Measurements from ENCODE around the gene GPR65. TPM values are rescaled to one million over a fixed set of nuclear protein-coding genes. Genes with fewer than 3 reads are reported as not detected.

GPR65 gene
- total RNA-seq, 1 donor from 2014 or later: 0.54 TPM

- no peak for FAIRE-seq
- TF ChIP-seq EZH2 (IDR thresholded peaks at IDR 0.05; ENCODE audit: insufficient read depth, low read length): no peak
- no peak for TF ChIP-seq CTCF (IDR thresholded peaks at IDR 0.05; ENCODE audit: insufficient read depth, low read depth, low read length)
- Mint-ChIP-seq H3K27me3 (ENCODE audit: low read depth, unreplicated experiment) (no peaks in the 10 kb centered on the region), H3K4me3 (ENCODE audit: unreplicated experiment) (no peak overlapping the region), H3K36me3 (ENCODE audit: low read depth, unreplicated experiment) (peaks cover 2% of the 10 kb centered on the region), H3K9me3 (ENCODE audit: unreplicated experiment) (no peaks in the 10 kb centered on the region), H3K4me1 (ENCODE audit: low read depth, unreplicated experiment) (peaks cover 4% of the 10 kb centered on the region), H3K27ac (ENCODE audit: unreplicated experiment) (no peak overlapping the region)
- H3K27me3 ChIP-seq (ENCODE audit: insufficient read depth, low read length): no peaks in the 10 kb centered on the region
- H2AFZ ChIP-seq (ENCODE audit: low read depth, low read length): no peak overlapping the region
- H3K79me2 ChIP-seq (ENCODE audit: insufficient read depth, low read length): no peaks in the 10 kb centered on the region
- no peak for DNase-seq (ENCODE audit: low read depth)
- no peak overlapping the region for H3K27ac ChIP-seq (ENCODE audit: low read depth, low read length)
- H3K9ac ChIP-seq (ENCODE audit: low read length): no peak overlapping the region
- no peaks in the 10 kb centered on the region for H3K36me3 ChIP-seq (ENCODE audit: insufficient read depth, low read length)
- H4K20me1 ChIP-seq (ENCODE audit: insufficient read depth, low read length): no peaks in the 10 kb centered on the region
- no peak overlapping the region for H3K4me2 ChIP-seq (ENCODE audit: low read length)
- H3K9me3 ChIP-seq (ENCODE audit: insufficient read depth, low read depth, low read length): no peaks in the 10 kb centered on the region
- no peak overlapping the region for H3K4me3 ChIP-seq (ENCODE audit: insufficient read depth, low read depth, low read length)
- H3K4me1 ChIP-seq (ENCODE audit: insufficient read depth, low read length): no peaks in the 10 kb centered on the region
Observed at GRCh38 chr14:87979689-87980088, 25.2 kb upstream of the GPR65 start.

- FAIRE-seq (no peak), DNase-seq (ENCODE audit: low read depth) (no peak)
- peaks cover 3% of the 10 kb centered on the region for H3K4me1 Mint-ChIP-seq (ENCODE audit: low read depth, unreplicated experiment)
- H3K4me2 ChIP-seq (ENCODE audit: low read length): no peak overlapping the region
- TF ChIP-seq EZH2 (IDR thresholded peaks at IDR 0.05; ENCODE audit: insufficient read depth, low read length) (no peak), CTCF (IDR thresholded peaks at IDR 0.05; ENCODE audit: insufficient read depth, low read depth, low read length) (no peak)
- no peaks in the 10 kb centered on the region for H3K9me3 Mint-ChIP-seq (ENCODE audit: unreplicated experiment)
- H4K20me1 ChIP-seq (ENCODE audit: insufficient read depth, low read length): no peaks in the 10 kb centered on the region
- no peaks in the 10 kb centered on the region for H3K27me3 ChIP-seq (ENCODE audit: insufficient read depth, low read length)
- H3K9me3 ChIP-seq (ENCODE audit: insufficient read depth, low read depth, low read length): no peaks in the 10 kb centered on the region
- H3K27me3 Mint-ChIP-seq (ENCODE audit: low read depth, unreplicated experiment): no peaks in the 10 kb centered on the region
- no peaks in the 10 kb centered on the region for H3K36me3 Mint-ChIP-seq (ENCODE audit: low read depth, unreplicated experiment)
- H3K9ac ChIP-seq (ENCODE audit: low read length): no peak overlapping the region
- H2AFZ ChIP-seq (ENCODE audit: low read depth, low read length): no peak overlapping the region
- H3K27ac ChIP-seq (ENCODE audit: low read depth, low read length): no peak overlapping the region
- no peak overlapping the region for H3K27ac Mint-ChIP-seq (ENCODE audit: unreplicated experiment)
- no peaks in the 10 kb centered on the region for H3K36me3 ChIP-seq (ENCODE audit: insufficient read depth, low read length)
- H3K4me1 ChIP-seq (ENCODE audit: insufficient read depth, low read length): peaks cover 4% of the 10 kb centered on the region
- no peaks in the 10 kb centered on the region for H3K79me2 ChIP-seq (ENCODE audit: insufficient read depth, low read length)
- H3K4me3 ChIP-seq (ENCODE audit: insufficient read depth, low read depth, low read length): no peak overlapping the region
- H3K4me3 Mint-ChIP-seq (ENCODE audit: unreplicated experiment): no peak overlapping the region
Observed at GRCh38 chr14:87989221-87989955, 15.5 kb upstream of the GPR65 start.

- Histone ChIP-seq H4K20me1 (ENCODE audit: insufficient read depth, low read length) (no peaks in the 10 kb centered on the region), H3K9me3 (ENCODE audit: insufficient read depth, low read depth, low read length) (no peaks in the 10 kb centered on the region), H3K27me3 (ENCODE audit: insufficient read depth, low read length) (no peaks in the 10 kb centered on the region), H3K4me1 (ENCODE audit: insufficient read depth, low read length) (peaks cover 4% of the 10 kb centered on the region), H3K9ac (ENCODE audit: low read length) (no peak overlapping the region), H3K27ac (ENCODE audit: low read depth, low read length) (no peak overlapping the region), H3K4me3 (ENCODE audit: insufficient read depth, low read depth, low read length) (no peak overlapping the region), H3K4me2 (ENCODE audit: low read length) (no peak overlapping the region), H3K36me3 (ENCODE audit: insufficient read depth, low read length) (no peaks in the 10 kb centered on the region), H3K79me2 (ENCODE audit: insufficient read depth, low read length) (no peaks in the 10 kb centered on the region), H2AFZ (ENCODE audit: low read depth, low read length) (no peak overlapping the region)
- Mint-ChIP-seq H3K9me3 (ENCODE audit: unreplicated experiment) (no peaks in the 10 kb centered on the region), H3K36me3 (ENCODE audit: low read depth, unreplicated experiment) (no peaks in the 10 kb centered on the region), H3K27ac (ENCODE audit: unreplicated experiment) (no peak overlapping the region), H3K4me1 (ENCODE audit: low read depth, unreplicated experiment) (peaks cover 8% of the 10 kb centered on the region), H3K4me3 (ENCODE audit: unreplicated experiment) (no peak overlapping the region), H3K27me3 (ENCODE audit: low read depth, unreplicated experiment) (no peaks in the 10 kb centered on the region)
- FAIRE-seq (no peak), DNase-seq (ENCODE audit: low read depth) (no peak)
- TF ChIP-seq CTCF (IDR thresholded peaks at IDR 0.05; ENCODE audit: insufficient read depth, low read depth, low read length) (no peak), EZH2 (IDR thresholded peaks at IDR 0.05; ENCODE audit: insufficient read depth, low read length) (no peak)
Observed at GRCh38 chr14:87989956-87990299, 15.0 kb upstream of the GPR65 start.
